Kidney epithelial cell (primary cell): ENCODE results near the gene RCBTB1. TPM values are rescaled to one million over a fixed set of nuclear protein-coding genes. Genes with fewer than 3 reads are reported as not detected.
A peak's percentile ranks its signal among the peaks of the same experiment; 100 is the strongest.

Experiments
- DNase-seq: peaks from one replicate; pipeline ENCODE4 v3.0.0-alpha.2; 2010; ENCODE audit warnings: low read depth
- H3K27me3 ChIP-seq: 2 replicates; pipeline ENCODE4 v1.6.0; 2011; ENCODE audit warnings: low read length; ENCODE audit not compliant: control insufficient read depth, insufficient read depth
- H3K36me3 ChIP-seq: 2 replicates; pipeline ENCODE4 v1.5.1; 2011; ENCODE audit warnings: low read length; ENCODE audit not compliant: control insufficient read depth, insufficient read depth
- H3K4me3 ChIP-seq: 2 replicates; pipeline ENCODE4 v1.5.1; 2011; ENCODE audit warnings: low read depth, mild to moderate bottlenecking, control low read depth, low read length
- CTCF ChIP-seq: IDR thresholded peaks from 2 replicates; pipeline ENCODE4 v1.5.1; 2011; ENCODE audit warnings: mild to moderate bottlenecking, moderate library complexity, low read length, control low read depth, inconsistent platforms; ENCODE audit not compliant: insufficient read depth, poor library complexity, severe bottlenecking
- total RNA-seq: library from RNA; depleted of rRNA; stranded (reverse); fragments of >200 nt; gene quantifications from 2 replicates; pipeline ENCODE4 v1.2.3, GENCODE V29; 2015

RCBTB1 gene
- total RNA-seq, 1 donor from 2014 or later, result 22.6 TPM

- Histone ChIP-seq H3K27me3 (no peaks in the 10 kb centered on the region), H3K4me3 (no peak overlapping the region), H3K36me3 (no peaks in the 10 kb centered on the region)
- DNase-seq, result no peak
- no peak for TF ChIP-seq CTCF
Measured at GRCh38 chr13:49545661-49546060, 39.7 kb downstream of the RCBTB1 start.

- TF ChIP-seq CTCF, result no peak
- Histone ChIP-seq H3K36me3 (no peaks in the 10 kb centered on the region), H3K4me3 (no peak overlapping the region), H3K27me3 (no peaks in the 10 kb centered on the region)
- no peak for DNase-seq
Measured at GRCh38 chr13:49543656-49544055, 41.7 kb downstream of the RCBTB1 start.

- no peak for TF ChIP-seq CTCF
- H3K36me3 ChIP-seq, result no peaks in the 10 kb centered on the region
- DNase-seq, result no peak
- H3K27me3 ChIP-seq, result no peaks in the 10 kb centered on the region
- H3K4me3 ChIP-seq, result peak overlapping the region; percentile 5
Measured at GRCh38 chr13:49540552-49540951, 44.8 kb downstream of the RCBTB1 start.

GRCh38 chr13:49539746-49540145 lies 45.6 kb downstream of the RCBTB1 start:
- Histone ChIP-seq H3K27me3 (no peaks in the 10 kb centered on the region), H3K36me3 (no peaks in the 10 kb centered on the region), H3K4me3 (no peak overlapping the region)
- DNase-seq, result no peak
- TF ChIP-seq CTCF, result no peak

GRCh38 chr13:49539313-49539712 lies 46.0 kb downstream of the RCBTB1 start:
- no peaks in the 10 kb centered on the region for H3K27me3 ChIP-seq
- no peak for DNase-seq
- no peak overlapping the region for H3K4me3 ChIP-seq
- no peaks in the 10 kb centered on the region for H3K36me3 ChIP-seq
- no peak for TF ChIP-seq CTCF

GRCh38 chr13:49538404-49538803 lies 47.0 kb downstream of the RCBTB1 start:
- Histone ChIP-seq H3K27me3 (no peaks in the 10 kb centered on the region), H3K4me3 (no peak overlapping the region), H3K36me3 (no peaks in the 10 kb centered on the region)
- no peak for TF ChIP-seq CTCF
- no peak for DNase-seq
